GM19351 (cell line): Measurements from ENCODE around the gene RAD51B.

ENCODE experiments used
- ATAC-seq: cut with Tn5 transposase; IDR thresholded peaks from one replicate; pipeline ENCODE4 v1.9.1; 2021; ENCODE audit warnings: mild to moderate bottlenecking, moderate library complexity; ENCODE audit not compliant: unreplicated experiment

RAD51B gene

GRCh38 chr14:68666899-68667298 is 847.3 kb downstream of the RAD51B start:
- ATAC-seq: no peak

- no peak for ATAC-seq
Observed at GRCh38 chr14:68667313-68667791, 847.8 kb downstream of the RAD51B start.

GRCh38 chr14:68668028-68668427 is 848.4 kb downstream of the RAD51B start:
- no peak for ATAC-seq

GRCh38 chr14:68668531-68668930 is 849.0 kb downstream of the RAD51B start:
- ATAC-seq: no peak

GRCh38 chr14:68669111-68669511 is 849.5 kb downstream of the RAD51B start:
- ATAC-seq: no peak

DNA sequence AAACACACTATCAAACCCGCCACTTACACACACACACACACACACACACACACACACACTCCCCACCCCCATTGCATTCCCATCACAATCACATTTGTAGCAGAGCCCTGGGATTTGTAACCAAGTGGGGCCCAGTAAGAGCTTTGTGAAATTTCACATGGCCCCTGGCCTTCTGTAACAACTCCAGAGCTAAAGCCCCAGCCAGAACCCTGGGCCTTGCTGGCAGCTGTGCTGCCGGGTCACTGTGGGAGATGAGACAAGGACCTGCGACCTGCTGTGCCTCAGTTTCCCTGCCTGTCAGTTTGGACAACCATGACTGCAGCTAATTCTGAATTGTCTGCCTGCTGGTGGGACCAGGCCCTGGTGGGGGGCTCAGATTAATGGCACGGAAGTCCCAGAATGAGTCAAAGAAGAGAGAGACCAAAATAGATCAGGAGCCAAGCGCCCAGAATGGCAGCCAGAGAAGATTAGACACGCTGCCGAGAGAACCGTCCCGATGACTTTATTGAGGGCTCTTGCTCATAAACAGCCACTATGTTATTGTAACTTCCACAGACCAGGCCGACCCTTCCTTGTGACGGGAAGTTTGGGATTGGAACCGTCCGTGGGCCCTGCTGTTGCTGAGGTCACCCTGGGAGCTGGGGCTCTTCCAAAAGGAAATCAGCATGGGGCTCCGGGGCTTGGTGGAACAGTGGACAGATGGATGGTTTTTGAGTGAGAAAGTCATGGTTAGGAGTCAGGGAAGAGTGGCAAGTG is 850.2 kb downstream of the RAD51B start:
- no peak for ATAC-seq

DNA sequence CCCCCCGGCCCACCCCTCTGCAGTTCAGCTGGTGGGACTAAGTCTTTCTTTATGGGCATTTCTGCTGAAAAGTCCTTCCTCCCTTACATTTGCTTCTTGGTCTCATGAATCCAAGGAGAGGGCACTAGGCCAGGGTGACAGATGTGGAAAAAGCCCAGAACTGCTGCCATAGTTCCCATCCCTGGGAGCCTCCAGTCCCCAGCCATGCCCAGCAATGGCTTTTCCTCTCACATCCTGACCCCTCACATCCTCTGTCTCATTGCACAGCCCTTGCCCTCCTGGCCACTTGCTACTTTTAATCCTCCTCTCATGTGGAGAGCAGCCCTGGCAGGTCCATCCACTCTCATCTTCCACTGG is 850.8 kb downstream of the RAD51B start:
- no peak for ATAC-seq

DNA sequence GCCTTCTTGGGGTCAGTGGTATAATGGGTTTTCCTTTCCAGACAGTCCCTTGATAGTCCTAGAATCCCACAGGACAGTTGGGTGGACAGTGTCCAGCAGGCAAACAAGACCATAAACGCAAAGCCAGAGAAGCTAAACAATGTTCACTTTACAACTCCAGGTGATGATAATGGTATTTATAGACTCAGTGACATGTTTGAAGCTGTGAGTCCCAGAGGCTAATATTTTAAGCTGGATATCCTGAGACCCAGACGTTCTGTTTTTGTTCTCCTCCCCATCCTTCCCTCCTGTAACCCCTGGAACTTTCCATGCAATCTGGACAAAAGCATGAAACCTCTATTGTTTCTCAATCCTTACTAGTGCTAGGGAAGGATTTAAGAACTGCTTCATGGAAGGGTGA is 852.3 kb downstream of the RAD51B start:
- no peak for ATAC-seq

DNA sequence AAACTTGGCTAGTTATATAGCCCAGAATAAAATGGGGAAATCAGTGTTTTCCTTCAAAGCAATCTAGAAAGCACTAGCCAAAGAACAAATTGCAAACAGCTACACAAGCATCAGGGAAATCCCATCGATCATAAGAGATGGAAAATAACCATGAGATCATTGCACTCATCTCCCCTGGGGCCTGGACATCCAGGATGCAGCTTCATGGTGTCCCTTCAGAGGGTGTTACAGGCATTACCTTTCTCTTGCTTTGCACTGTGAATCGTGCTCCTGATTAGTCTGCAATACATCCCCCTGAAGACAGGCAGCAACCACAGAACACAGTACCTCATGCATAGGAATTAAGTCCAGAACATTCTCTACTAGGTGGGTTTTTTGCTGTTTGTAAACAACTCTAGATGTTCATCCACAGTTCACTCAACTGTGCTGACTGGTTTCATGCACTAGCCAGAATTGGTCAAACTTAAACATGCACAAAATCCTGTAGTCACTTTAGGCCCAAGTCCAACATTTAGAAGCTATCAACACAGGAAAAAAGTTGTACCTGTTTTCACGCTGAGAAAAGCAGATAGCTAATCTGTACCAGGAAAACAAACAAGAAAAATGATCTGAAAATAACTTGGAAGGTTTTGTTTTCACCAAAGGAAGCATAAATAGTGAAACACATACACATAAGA is 853.2 kb downstream of the RAD51B start:
- no peak for ATAC-seq

- no peak for ATAC-seq
Observed at GRCh38 chr14:68673464-68673863, 853.9 kb downstream of the RAD51B start.

DNA sequence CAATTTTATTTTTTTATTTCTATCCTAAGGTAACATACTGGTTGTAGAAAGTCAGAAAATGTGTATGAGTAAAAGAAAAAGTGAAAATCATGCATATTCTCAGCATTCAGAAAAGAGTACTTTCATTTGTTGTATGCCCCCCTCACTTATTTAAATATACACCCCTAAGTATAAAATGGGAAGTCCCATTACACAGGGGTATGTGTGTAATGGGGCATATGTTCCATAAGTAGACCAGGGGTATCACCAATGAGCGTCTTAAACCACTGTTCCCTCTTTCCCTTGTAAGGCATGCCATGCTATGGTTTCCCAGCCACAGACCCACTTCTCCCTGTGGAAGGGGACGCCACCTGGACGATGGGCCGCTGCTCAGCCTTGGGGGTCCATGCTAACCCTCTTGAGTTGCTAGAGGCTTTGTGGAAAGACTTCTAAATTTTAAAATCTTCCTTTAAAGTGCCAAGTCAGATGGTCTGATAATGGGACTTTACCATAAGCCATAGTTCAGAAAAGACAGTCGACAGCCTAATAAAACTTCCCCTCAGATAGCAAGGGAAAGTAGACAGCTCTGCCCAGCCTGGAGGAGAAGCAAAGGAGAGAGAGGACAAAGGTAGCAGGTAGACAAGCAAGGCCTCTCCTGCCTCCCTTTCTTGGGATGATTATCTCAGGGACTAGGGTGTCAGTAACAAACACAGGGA is 855.1 kb downstream of the RAD51B start:
- no peak for ATAC-seq

- no peak for ATAC-seq
Observed at GRCh38 chr14:68675233-68675577, 855.6 kb downstream of the RAD51B start.

DNA sequence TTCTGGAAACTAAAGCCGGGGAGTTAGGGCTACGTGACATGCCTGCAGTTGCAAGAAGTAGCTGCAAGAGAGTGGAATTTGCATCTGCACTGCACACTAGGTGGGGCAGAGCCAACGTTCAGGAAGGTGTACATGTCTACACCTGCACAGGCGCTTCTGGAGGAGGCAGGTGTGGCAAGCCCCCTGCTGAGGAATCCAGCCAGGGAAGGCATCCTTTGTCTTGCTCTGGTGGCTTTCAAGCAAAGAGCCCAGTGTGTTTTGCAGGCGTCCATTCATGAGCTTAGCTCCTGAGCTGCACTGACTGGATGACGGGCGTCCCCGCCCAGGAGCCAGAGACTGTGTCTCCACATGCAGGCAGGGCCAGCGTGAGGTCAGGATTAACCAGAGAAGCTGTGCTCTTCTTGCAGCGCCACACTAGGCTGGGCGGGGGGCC is 856.9 kb downstream of the RAD51B start:
- ATAC-seq: no peak

GRCh38 chr14:68677476-68677875 is 857.9 kb downstream of the RAD51B start:
- no peak for ATAC-seq

DNA sequence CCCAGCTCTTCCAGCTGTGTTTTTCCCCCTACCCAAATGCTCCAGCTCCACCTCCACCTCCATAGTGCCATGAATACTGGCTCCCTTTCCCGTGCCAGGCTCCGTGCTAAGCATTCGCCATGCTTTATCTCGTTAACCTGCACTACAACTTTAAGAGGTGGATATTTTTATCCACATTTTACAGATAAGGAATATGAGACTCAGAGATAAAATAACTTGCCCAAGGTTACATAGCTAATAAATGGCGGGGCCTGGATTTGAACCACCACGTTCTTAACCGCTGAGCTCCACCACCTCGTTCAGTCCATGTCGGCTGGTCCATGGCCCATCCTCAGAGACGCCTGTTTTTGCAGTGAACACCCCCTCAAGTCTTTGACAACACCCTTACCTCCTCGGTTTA is 858.3 kb downstream of the RAD51B start:
- ATAC-seq: no peak

- no peak for ATAC-seq
Observed at GRCh38 chr14:68678471-68678870, 858.9 kb downstream of the RAD51B start.

DNA sequence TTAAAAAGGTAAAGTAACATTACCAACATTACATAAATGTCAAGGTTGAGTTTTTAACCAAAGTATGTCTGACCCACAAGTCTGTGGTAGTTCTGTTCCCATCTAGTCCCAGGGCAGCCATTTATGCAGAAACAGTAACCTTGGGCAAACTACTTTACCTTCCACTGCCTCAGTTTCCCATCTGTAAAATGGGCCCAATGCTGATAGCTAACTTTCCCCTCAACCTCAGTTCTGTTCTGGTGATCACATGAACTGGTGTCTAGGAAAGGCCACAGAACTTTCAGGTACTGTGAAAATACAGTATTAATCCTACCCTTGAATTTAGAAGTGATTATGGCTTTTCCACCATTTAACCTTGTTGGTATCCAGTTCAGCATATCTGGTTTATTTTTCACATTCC is 859.7 kb downstream of the RAD51B start:
- no peak for ATAC-seq

GRCh38 chr14:68679746-68680467 is 860.3 kb downstream of the RAD51B start:
- no peak for ATAC-seq

DNA sequence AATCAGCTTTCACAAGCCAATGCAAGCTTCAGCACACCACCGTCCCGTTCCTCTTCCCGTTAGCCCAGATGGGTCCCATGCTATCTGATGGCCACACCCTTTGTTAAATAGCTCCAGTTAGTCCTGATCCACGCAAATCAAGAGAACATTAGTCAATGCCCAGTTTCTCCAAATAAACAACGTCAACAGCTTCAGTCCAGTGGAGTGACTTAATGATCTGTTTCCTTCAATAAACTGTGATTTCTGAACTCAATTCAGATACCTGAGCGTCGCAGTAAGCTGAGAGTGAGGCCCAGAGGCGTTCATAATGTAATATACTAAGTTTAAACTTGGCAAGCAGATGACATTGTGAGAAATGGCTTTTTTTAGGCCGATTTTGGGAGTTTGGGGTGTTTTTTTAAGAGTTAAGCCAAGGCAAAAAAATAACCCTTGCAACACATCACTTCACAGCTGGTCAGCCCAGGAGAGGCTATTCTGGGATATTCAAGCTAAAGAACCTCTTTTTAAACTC is 861.0 kb downstream of the RAD51B start:
- ATAC-seq: no peak

DNA sequence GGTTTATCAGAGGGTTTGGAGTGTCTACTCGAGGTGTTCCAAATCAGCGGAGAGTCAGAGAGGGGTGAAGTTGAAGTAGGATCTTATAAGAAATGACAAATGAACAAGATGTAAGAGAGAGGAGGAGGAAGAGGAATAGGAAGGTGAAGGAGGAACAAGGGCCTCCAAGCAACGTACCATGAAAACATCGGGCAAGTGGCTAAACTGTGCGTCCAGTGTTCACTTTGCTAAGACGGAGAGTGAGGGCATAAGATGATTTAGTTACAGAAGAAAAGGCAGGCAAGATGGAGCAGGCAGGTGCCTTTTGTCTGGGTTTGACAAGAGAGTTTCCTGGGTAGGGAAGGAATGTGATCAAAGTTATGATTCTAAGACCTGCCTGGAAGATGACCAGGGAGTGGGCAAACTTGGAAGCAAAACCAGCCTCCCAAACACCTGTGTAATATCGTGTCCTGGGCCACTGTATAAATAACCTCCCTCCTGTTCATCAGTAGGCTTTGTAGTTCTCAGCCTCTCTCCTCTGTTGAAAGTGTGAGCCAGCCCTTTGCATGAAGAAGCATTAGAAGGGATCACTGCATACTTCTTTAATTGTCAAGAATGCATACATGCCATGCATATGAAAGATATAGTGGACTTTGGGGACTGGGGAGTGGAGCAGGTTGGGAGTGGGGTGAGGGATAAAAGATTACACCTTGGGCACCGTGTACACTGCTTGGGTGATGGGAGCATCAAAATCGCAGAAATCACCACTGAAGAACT is 861.9 kb downstream of the RAD51B start:
- ATAC-seq: no peak
